RWPE2 (cell line): ENCODE measurements around the gene STXBP4.

Experiments
- ATAC-seq: fragments of 200-7000 bp; cut with Tn5 transposase; 3 replicates; pipeline ENCODE4 v1.9.1; 2021; ENCODE audit warnings: low read depth
- DNase-seq: peaks from one replicate; pipeline ENCODE4 v3.0.0-alpha.2; 2020; ENCODE audit warnings: low spot score
- H3K27ac ChIP-seq: fragments of 450-650 bp; 2 replicates; pipeline ENCODE4 v1.5.1; 2017; ENCODE audit warnings: mild to moderate bottlenecking; ENCODE audit not compliant: poor library complexity, severe bottlenecking
- H3K27me3 ChIP-seq: fragments of 250-450 bp; sonication (Bioruptor Pico); 2 replicates; pipeline ENCODE4 v1.5.1; 2021; ENCODE audit warnings: mild to moderate bottlenecking, moderate library complexity; ENCODE audit not compliant: insufficient read depth, poor library complexity, severe bottlenecking
- H3K36me3 ChIP-seq: fragments of 250-450 bp; sonication (Bioruptor Pico); 2 replicates; pipeline ENCODE4 v1.5.1; 2020; ENCODE audit warnings: low read depth, mild to moderate bottlenecking, moderate library complexity
- H3K4me1 ChIP-seq: fragments of 250-450 bp; sonication (Bioruptor Pico); 2 replicates; pipeline ENCODE4 v1.5.1; 2021; ENCODE audit warnings: mild to moderate bottlenecking, moderate library complexity; ENCODE audit not compliant: insufficient read depth, poor library complexity, severe bottlenecking
- H3K4me3 ChIP-seq: fragments of 250-450 bp; sonication (Bioruptor Pico); 2 replicates; pipeline ENCODE4 v1.5.1; 2021; ENCODE audit warnings: mild to moderate bottlenecking, moderate library complexity; ENCODE audit not compliant: severe bottlenecking
- H3K9me3 ChIP-seq: fragments of 250-450 bp; sonication (Bioruptor Pico); 2 replicates; pipeline ENCODE4 v1.5.1; 2021; ENCODE audit warnings: mild to moderate bottlenecking, moderate library complexity; ENCODE audit not compliant: severe bottlenecking
- TF ChIP-seq, protein P1 (sequence below): fragments of 450-650 bp; IDR thresholded peaks from one replicate; pipeline ENCODE4 v1.5.1; 2017; ENCODE audit warnings: mild to moderate bottlenecking, moderate library complexity; ENCODE audit not compliant: poor library complexity, severe bottlenecking

The STXBP4 gene

DNA sequence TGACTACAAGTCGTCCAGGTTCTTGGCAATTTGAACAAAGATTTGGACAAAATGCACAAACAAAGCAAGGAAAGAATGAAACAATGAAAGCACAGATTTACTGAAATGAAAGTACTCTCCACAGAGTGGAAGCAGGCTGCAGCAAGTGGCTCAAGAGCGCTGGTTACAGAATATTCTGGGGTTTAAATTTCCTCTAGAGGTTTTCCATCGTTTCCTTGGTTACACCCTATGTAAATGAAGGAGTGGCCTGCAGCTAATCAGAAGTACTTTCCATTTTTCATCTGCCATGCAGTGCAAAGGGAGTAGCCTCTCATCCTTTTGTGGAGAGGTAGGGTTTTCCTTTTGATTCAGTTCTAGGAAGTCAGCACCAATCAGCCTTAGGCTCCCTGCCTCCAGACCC lies 11.8 kb downstream of the STXBP4 start:
- Histone ChIP-seq H3K27me3 (no peaks in the 10 kb centered on the region), H3K9me3 (peaks cover 8% of the 10 kb centered on the region), H3K27ac (no peak overlapping the region), H3K4me3 (no peak overlapping the region), H3K4me1 (no peaks in the 10 kb centered on the region), H3K36me3 (no peaks in the 10 kb centered on the region)
- TF ChIP-seq, protein P1, sequence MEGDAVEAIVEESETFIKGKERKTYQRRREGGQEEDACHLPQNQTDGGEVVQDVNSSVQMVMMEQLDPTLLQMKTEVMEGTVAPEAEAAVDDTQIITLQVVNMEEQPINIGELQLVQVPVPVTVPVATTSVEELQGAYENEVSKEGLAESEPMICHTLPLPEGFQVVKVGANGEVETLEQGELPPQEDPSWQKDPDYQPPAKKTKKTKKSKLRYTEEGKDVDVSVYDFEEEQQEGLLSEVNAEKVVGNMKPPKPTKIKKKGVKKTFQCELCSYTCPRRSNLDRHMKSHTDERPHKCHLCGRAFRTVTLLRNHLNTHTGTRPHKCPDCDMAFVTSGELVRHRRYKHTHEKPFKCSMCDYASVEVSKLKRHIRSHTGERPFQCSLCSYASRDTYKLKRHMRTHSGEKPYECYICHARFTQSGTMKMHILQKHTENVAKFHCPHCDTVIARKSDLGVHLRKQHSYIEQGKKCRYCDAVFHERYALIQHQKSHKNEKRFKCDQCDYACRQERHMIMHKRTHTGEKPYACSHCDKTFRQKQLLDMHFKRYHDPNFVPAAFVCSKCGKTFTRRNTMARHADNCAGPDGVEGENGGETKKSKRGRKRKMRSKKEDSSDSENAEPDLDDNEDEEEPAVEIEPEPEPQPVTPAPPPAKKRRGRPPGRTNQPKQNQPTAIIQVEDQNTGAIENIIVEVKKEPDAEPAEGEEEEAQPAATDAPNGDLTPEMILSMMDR: no peak
- ATAC-seq: no peak
- no peak for DNase-seq

DNA sequence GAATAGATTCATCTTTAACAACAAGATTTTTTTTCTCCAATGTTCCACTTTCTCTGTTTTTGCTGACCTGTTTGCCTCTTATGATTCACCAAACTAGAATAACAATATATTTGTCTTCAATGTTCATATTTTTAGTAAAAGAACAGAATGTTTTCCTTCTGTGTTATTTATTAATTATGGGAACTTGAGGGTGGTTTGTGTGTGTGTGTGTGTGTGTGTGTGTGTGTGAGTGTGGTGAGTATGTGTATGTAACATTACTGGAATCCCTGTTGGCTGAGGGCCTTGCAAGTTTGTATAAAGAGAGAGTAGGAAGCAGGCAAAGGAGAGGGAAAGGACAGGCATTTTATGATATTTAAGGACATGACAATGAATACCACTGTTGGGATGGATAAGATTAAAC lies 13.8 kb downstream of the STXBP4 start:
- no peak overlapping the region for H3K27ac ChIP-seq
- H3K4me1 ChIP-seq: no peaks in the 10 kb centered on the region
- peaks cover 5% of the 10 kb centered on the region; the same call in 1 of the 2 replicates for H3K36me3 ChIP-seq
- H3K9me3 ChIP-seq: peaks cover 8% of the 10 kb centered on the region
- H3K4me3 ChIP-seq: no peak overlapping the region
- no peaks in the 10 kb centered on the region for H3K27me3 ChIP-seq
- DNase-seq (no peak), ATAC-seq (no peak)
- TF ChIP-seq, protein P1: no peak

DNA sequence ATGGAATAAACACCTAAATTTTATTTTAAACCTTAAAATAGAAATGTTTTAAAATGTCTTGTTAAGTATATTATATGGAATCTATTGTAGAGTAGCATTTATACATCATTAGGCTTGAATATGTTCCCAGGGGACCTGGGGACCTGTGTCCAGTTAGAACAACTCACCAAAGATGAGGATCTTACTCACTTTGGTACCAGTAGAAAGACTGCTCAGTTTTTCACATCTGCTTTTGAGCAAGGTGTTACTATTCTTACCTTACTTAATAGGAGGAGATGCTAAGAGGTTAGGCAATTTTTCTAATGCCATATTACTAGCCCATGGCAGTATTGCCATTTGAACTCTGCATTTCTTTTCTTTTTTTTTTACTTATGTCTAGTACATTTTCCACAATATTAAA lies 14.7 kb downstream of the STXBP4 start:
- no peaks in the 10 kb centered on the region for H3K27me3 ChIP-seq
- H3K4me1 ChIP-seq: no peaks in the 10 kb centered on the region
- H3K9me3 ChIP-seq: peaks cover 8% of the 10 kb centered on the region
- H3K4me3 ChIP-seq: no peak overlapping the region
- DNase-seq (no peak), ATAC-seq (no peak)
- H3K27ac ChIP-seq: no peak overlapping the region
- TF ChIP-seq, protein P1: no peak
- H3K36me3 ChIP-seq: peaks cover 5% of the 10 kb centered on the region; the same call in 1 of the 2 replicates

DNA sequence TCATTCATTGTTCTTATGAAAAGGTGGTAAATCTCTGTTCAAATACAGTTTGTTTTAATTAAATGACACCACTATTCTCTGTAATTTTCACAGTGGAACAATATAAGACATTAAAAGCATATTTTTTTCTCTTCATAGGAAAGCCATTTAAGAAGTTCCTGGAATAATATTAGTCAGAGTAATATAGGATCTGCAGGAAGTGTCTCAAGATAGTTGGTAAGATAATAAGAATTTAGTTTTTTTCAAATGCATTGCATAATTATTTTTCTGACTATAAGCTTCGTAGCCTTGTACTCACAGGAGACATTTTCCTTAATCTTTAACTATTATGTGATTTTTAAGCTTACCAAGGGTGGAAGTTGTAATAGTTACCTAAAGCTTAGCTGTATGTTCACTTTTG lies 16.9 kb downstream of the STXBP4 start:
- DNase-seq (no peak), ATAC-seq (no peak)
- TF ChIP-seq, protein P1: no peak
- H3K9me3 ChIP-seq: peaks cover under 1% of the 10 kb centered on the region
- no peak overlapping the region for H3K27ac ChIP-seq
- peaks cover 5% of the 10 kb centered on the region; the same call in 1 of the 2 replicates for H3K36me3 ChIP-seq
- no peak overlapping the region for H3K4me3 ChIP-seq
- no peaks in the 10 kb centered on the region for H3K4me1 ChIP-seq
- no peaks in the 10 kb centered on the region for H3K27me3 ChIP-seq

DNA sequence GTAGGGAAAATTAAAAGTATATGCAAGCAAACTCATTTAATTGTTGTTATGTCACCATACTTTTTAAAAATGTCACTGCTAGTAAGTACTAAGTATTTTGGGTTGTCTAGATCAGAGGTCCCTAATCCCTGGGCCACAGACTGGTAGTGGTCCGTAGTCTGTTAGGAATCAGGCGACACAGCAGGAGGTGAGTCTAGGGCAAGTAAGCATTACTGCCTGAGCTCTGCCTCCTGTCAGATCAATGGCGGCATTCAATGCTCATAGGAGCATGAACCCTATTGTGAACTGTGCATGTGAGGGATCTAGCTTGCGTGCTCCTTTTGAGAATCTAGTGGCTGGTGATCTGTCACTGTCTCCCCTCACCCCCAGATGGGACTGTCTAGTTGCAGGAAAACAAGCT lies 21.6 kb downstream of the STXBP4 start:
- TF ChIP-seq, protein P1: no peak
- no peak for DNase-seq
- no peaks in the 10 kb centered on the region for H3K27me3 ChIP-seq
- no peak overlapping the region for H3K4me3 ChIP-seq
- no peaks in the 10 kb centered on the region for H3K4me1 ChIP-seq
- no peak for ATAC-seq
- H3K36me3 ChIP-seq: peaks cover 14% of the 10 kb centered on the region; the same call in 1 of the 2 replicates
- no peak overlapping the region for H3K27ac ChIP-seq
- H3K9me3 ChIP-seq: no peaks in the 10 kb centered on the region
